HepG2 (cell line): ENCODE results near the gene IHH. TPM values are rescaled to one million over a fixed set of nuclear protein-coding genes. Genes with fewer than 3 reads are reported as not detected.
A peak's percentile ranks its signal among the peaks of the same experiment; 100 is the strongest.

Experiments used
- EHMT2 ChIP-seq: fragments of 200-600 bp; sonication (generic); IDR thresholded peaks from 2 replicates; pipeline ENCODE4 v1.7.0; 2017; ENCODE audit warnings: antibody characterized with exemption, low read depth, low read length, borderline replicate concordance
- HMG20A ChIP-seq: IDR thresholded peaks from 2 replicates; pipeline ENCODE4 v1.6.1; 2016; ENCODE audit warnings: borderline replicate concordance
- JUND ChIP-seq: sonication (generic); formaldehyde crosslinking; IDR thresholded peaks from 2 replicates; pipeline ENCODE4 v1.8.0; 2022; ENCODE audit warnings: mild to moderate bottlenecking, missing genetic modification reagents
- MAFK ChIP-seq, 2 experiments: IDR thresholded peaks in 1 of 2; conservative IDR thresholded peaks in 1 of 2; 2 replicates each; pipeline ENCODE4 v1.6.1; 2011; ENCODE audit warnings: improper control_type of control experiment in 2 of 2, low read length in 2 of 2
- MYNN ChIP-seq: sonication (generic); formaldehyde crosslinking; IDR thresholded peaks from 2 replicates; pipeline ENCODE4 v1.4.0; 2020; ENCODE audit warnings: mild to moderate bottlenecking, low read depth, missing genetic modification reagents
- PAX8 ChIP-seq: sonication (generic); formaldehyde crosslinking; IDR thresholded peaks from 2 replicates; pipeline ENCODE4 v1.8.0; 2022; ENCODE audit warnings: mild to moderate bottlenecking, missing genetic modification reagents, borderline replicate concordance
- REL ChIP-seq: sonication (generic); formaldehyde crosslinking; conservative IDR thresholded peaks from 2 replicates; pipeline ENCODE4 v1.8.0; 2022; ENCODE audit warnings: mild to moderate bottlenecking, missing genetic modification reagents, moderate library complexity
- RFX5 ChIP-seq: IDR thresholded peaks from 2 replicates; pipeline ENCODE4 v1.6.1; 2011; ENCODE audit warnings: low read depth, low read length, improper control_type of control experiment
- ZNF235 ChIP-seq: sonication (generic); formaldehyde crosslinking; IDR thresholded peaks from 2 replicates; pipeline ENCODE4 v1.8.1; 2023; ENCODE audit warnings: mild to moderate bottlenecking, missing genetic modification reagents, borderline replicate concordance
- ZNF317 ChIP-seq: sonication (generic); formaldehyde crosslinking; IDR thresholded peaks from 2 replicates; pipeline ENCODE4 v1.5.0; 2020; ENCODE audit warnings: mild to moderate bottlenecking, missing genetic modification reagents
- ZNF432 ChIP-seq: sonication (generic); formaldehyde crosslinking; IDR thresholded peaks from 2 replicates; pipeline ENCODE4 v1.5.0; 2020; ENCODE audit warnings: missing genetic modification reagents, mild to moderate bottlenecking, borderline replicate concordance
- polyA plus RNA-seq, 8 experiments: library from polyadenylated mRNA; depleted of rRNA in 3 of 8; stranded (reverse) in 7 of 8; unstranded in 1 of 8; fragments of >200 nt; fragmentation: Illumina TruSeq in 4 of 8; extraction: Trizol in 4 of 8; gene quantifications; 2 replicates each; pipeline versions ENCODE4 v1.2.1 to v1.2.3, GENCODE V29; 2011 to 2016; ENCODE audit warnings: low read depth in 4 of 8, missing spikeins in 1 of 8, mixed read lengths in 1 of 8; ENCODE audit not compliant: insufficient read depth in 1 of 8
- total RNA-seq, 5 experiments: library from RNA; depleted of rRNA; stranded (reverse); fragments of >200 nt; fragmentation: Illumina TruSeq; extraction: Trizol; gene quantifications; 2 replicates each; pipeline ENCODE4 v1.2.3, GENCODE V29; 2016; ENCODE audit warnings: low read depth in 1 of 5
- TF ChIP-seq, protein P1 (sequence below): sonication (generic); formaldehyde crosslinking; IDR thresholded peaks from 2 replicates; pipeline ENCODE4 v1.9.0; 2021; ENCODE audit warnings: mild to moderate bottlenecking, missing genetic modification reagents
- TF ChIP-seq, protein P2 (sequence below): sonication (generic); formaldehyde crosslinking; conservative IDR thresholded peaks from 2 replicates; pipeline ENCODE4 v1.4.0; 2020; ENCODE audit warnings: missing genetic modification reagents
- TF ChIP-seq, protein P3 (sequence below): sonication (generic); formaldehyde crosslinking; IDR thresholded peaks from 2 replicates; pipeline ENCODE4 v1.4.0; 2020; ENCODE audit warnings: missing genetic modification reagents
- TF ChIP-seq, protein P4 (sequence below): IDR thresholded peaks from 2 replicates; pipeline ENCODE4 v1.6.1; 2012; ENCODE audit warnings: low read length, improper control_type of control experiment

Gene IHH
- total and polyA plus RNA-seq, 2 of the 13 experiments (the other 11 are each of a cell fraction or from before 2014, with no cell fraction given), result 0.42 TPM; not detected in 1

DNA sequence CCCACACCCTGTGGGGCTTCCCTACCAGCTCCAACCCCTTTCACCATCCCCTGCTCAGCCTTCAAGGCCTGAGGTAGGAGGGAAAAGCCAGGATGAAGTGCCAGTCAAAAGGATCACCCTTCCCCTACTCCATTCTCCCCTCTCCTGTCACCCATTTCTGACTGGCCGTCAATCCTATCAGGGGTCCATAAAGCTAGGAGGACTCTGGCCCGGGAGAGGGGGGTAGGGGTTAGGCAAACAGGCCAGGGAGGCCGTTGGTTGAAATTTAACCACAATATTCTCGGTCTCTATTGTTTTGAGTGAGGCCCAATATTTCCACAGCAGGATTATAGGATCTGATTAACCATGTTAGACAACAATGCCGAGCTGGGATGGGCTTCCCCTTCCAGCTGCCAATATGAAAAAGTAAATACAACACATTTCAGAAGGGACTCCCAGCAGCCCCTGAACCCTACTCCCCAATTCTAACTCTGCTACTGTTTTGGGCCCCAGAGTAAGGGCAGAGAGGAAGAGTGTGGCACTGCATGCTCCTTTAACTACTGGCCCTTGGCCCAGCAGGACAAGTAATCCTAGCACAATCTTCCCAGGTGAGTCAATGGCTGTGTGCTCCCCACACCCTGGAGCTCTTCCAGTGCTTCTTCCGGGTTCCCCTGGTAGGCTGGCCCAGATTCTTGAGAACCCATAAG, 10.6 kb upstream of the IHH start (continued):
- TF ChIP-seq, protein P1, sequence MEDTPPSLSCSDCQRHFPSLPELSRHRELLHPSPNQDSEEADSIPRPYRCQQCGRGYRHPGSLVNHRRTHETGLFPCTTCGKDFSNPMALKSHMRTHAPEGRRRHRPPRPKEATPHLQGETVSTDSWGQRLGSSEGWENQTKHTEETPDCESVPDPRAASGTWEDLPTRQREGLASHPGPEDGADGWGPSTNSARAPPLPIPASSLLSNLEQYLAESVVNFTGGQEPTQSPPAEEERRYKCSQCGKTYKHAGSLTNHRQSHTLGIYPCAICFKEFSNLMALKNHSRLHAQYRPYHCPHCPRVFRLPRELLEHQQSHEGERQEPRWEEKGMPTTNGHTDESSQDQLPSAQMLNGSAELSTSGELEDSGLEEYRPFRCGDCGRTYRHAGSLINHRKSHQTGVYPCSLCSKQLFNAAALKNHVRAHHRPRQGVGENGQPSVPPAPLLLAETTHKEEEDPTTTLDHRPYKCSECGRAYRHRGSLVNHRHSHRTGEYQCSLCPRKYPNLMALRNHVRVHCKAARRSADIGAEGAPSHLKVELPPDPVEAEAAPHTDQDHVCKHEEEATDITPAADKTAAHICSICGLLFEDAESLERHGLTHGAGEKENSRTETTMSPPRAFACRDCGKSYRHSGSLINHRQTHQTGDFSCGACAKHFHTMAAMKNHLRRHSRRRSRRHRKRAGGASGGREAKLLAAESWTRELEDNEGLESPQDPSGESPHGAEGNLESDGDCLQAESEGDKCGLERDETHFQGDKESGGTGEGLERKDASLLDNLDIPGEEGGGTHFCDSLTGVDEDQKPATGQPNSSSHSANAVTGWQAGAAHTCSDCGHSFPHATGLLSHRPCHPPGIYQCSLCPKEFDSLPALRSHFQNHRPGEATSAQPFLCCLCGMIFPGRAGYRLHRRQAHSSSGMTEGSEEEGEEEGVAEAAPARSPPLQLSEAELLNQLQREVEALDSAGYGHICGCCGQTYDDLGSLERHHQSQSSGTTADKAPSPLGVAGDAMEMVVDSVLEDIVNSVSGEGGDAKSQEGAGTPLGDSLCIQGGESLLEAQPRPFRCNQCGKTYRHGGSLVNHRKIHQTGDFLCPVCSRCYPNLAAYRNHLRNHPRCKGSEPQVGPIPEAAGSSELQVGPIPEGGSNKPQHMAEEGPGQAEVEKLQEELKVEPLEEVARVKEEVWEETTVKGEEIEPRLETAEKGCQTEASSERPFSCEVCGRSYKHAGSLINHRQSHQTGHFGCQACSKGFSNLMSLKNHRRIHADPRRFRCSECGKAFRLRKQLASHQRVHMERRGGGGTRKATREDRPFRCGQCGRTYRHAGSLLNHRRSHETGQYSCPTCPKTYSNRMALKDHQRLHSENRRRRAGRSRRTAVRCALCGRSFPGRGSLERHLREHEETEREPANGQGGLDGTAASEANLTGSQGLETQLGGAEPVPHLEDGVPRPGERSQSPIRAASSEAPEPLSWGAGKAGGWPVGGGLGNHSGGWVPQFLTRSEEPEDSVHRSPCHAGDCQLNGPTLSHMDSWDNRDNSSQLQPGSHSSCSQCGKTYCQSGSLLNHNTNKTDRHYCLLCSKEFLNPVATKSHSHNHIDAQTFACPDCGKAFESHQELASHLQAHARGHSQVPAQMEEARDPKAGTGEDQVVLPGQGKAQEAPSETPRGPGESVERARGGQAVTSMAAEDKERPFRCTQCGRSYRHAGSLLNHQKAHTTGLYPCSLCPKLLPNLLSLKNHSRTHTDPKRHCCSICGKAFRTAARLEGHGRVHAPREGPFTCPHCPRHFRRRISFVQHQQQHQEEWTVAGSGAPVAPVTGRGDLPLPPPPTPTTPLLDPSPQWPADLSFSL (CRISPR knock-in tag), result no peak
- TF ChIP-seq HMG20A, result peak; percentile 80; the same call in 1 of the 2 replicates
- no peak for TF ChIP-seq MAFK (conservative IDR thresholded peaks at IDR 0.05 in 1 of 2, IDR thresholded peaks at IDR 0.05 in 1 of 2; ENCODE audit: low read length in 2 of 2)
- TF ChIP-seq MYNN (CRISPR knock-in tag), result no peak
- peak; percentile 74; the same call in 1 of the 2 replicates for TF ChIP-seq EHMT2
- TF ChIP-seq JUND (CRISPR knock-in tag), result no peak
- TF ChIP-seq, protein P2, sequence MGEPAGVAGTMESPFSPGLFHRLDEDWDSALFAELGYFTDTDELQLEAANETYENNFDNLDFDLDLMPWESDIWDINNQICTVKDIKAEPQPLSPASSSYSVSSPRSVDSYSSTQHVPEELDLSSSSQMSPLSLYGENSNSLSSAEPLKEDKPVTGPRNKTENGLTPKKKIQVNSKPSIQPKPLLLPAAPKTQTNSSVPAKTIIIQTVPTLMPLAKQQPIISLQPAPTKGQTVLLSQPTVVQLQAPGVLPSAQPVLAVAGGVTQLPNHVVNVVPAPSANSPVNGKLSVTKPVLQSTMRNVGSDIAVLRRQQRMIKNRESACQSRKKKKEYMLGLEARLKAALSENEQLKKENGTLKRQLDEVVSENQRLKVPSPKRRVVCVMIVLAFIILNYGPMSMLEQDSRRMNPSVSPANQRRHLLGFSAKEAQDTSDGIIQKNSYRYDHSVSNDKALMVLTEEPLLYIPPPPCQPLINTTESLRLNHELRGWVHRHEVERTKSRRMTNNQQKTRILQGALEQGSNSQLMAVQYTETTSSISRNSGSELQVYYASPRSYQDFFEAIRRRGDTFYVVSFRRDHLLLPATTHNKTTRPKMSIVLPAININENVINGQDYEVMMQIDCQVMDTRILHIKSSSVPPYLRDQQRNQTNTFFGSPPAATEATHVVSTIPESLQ (CRISPR knock-in tag), result no peak
- TF ChIP-seq ZNF317 (CRISPR knock-in tag), result no peak
- TF ChIP-seq ZNF432 (CRISPR knock-in tag), result no peak
- TF ChIP-seq PAX8 (CRISPR knock-in tag), result no peak
- no peak for TF ChIP-seq RFX5
- TF ChIP-seq REL (CRISPR knock-in tag), result no peak
- TF ChIP-seq, protein P3, sequence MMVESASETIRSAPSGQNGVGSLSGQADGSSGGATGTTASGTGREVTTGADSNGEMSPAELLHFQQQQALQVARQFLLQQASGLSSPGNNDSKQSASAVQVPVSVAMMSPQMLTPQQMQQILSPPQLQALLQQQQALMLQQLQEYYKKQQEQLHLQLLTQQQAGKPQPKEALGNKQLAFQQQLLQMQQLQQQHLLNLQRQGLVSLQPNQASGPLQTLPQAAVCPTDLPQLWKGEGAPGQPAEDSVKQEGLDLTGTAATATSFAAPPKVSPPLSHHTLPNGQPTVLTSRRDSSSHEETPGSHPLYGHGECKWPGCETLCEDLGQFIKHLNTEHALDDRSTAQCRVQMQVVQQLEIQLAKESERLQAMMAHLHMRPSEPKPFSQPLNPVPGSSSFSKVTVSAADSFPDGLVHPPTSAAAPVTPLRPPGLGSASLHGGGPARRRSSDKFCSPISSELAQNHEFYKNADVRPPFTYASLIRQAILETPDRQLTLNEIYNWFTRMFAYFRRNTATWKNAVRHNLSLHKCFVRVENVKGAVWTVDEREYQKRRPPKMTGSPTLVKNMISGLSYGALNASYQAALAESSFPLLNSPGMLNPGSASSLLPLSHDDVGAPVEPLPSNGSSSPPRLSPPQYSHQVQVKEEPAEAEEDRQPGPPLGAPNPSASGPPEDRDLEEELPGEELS, result peak; percentile 93
- no peak for TF ChIP-seq ZNF235
- TF ChIP-seq, protein P4, sequence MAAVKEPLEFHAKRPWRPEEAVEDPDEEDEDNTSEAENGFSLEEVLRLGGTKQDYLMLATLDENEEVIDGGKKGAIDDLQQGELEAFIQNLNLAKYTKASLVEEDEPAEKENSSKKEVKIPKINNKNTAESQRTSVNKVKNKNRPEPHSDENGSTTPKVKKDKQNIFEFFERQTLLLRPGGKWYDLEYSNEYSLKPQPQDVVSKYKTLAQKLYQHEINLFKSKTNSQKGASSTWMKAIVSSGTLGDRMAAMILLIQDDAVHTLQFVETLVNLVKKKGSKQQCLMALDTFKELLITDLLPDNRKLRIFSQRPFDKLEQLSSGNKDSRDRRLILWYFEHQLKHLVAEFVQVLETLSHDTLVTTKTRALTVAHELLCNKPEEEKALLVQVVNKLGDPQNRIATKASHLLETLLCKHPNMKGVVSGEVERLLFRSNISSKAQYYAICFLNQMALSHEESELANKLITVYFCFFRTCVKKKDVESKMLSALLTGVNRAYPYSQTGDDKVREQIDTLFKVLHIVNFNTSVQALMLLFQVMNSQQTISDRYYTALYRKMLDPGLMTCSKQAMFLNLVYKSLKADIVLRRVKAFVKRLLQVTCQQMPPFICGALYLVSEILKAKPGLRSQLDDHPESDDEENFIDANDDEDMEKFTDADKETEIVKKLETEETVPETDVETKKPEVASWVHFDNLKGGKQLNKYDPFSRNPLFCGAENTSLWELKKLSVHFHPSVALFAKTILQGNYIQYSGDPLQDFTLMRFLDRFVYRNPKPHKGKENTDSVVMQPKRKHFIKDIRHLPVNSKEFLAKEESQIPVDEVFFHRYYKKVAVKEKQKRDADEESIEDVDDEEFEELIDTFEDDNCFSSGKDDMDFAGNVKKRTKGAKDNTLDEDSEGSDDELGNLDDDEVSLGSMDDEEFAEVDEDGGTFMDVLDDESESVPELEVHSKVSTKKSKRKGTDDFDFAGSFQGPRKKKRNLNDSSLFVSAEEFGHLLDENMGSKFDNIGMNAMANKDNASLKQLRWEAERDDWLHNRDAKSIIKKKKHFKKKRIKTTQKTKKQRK, result no peak
